ENCODE measurements around the gene KARS1.

The KARS1 gene

DNA sequence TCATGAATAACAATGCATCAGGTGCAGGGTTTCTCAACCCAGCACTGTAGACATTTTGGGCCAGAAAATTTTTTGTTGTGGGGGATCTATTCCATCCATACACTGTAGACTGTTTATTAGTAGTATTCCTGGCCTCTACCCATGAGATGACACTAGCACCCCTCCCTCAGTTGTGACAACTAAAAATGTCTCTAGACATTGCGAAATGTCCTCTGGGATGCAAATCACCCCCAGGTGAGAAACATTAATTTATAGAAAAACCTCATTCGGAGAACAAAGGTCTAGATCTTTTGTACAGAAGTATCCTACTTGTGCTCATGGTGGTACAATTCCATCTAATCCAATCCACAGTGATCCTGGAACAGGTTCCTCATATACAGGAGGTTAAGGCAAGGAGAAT is 28.7 kb downstream of the KARS1 start:
- H3K4me1 ChIP-seq, result peaks cover 0 to 21% (median 18%) of the 10 kb centered on the region in 4 donors
- DNase-seq, result no peak
- H3K27me3 ChIP-seq, result no peaks in the 10 kb centered on the region
- intact Hi-C loops (cut with DNase I; ENCODE audit: low total_unique reads), result no loop called here
- peaks cover 35 to 64% (median 48%) of the 10 kb centered on the region in 3 donors for H3K36me3 ChIP-seq
- H3K4me3 ChIP-seq, result no peak overlapping the region
- TF ChIP-seq, protein P1, sequence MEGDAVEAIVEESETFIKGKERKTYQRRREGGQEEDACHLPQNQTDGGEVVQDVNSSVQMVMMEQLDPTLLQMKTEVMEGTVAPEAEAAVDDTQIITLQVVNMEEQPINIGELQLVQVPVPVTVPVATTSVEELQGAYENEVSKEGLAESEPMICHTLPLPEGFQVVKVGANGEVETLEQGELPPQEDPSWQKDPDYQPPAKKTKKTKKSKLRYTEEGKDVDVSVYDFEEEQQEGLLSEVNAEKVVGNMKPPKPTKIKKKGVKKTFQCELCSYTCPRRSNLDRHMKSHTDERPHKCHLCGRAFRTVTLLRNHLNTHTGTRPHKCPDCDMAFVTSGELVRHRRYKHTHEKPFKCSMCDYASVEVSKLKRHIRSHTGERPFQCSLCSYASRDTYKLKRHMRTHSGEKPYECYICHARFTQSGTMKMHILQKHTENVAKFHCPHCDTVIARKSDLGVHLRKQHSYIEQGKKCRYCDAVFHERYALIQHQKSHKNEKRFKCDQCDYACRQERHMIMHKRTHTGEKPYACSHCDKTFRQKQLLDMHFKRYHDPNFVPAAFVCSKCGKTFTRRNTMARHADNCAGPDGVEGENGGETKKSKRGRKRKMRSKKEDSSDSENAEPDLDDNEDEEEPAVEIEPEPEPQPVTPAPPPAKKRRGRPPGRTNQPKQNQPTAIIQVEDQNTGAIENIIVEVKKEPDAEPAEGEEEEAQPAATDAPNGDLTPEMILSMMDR (IDR thresholded peaks at IDR 0.05), result no peak
- no peak overlapping the region for H3K27ac ChIP-seq
- no peaks in the 10 kb centered on the region for H3K9me3 ChIP-seq

DNA sequence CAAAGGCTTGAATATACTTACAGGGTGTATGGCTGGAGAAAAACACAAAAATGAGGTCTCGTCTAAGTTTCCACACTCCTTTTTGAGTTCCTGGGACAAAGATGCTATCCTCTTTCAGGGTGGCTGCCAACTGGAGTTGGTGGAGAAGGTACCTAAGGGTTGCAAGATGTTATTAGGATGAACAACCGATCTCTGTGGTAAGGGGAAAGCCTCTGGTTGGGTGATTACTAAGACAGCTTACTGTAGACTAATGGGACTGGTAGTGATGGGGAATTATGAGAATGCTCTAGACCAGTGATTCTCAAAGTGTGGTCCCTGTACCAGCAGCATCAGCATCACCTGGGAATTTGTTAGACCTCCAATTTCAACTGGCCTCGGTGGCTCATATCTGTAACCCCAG is 30.3 kb downstream of the KARS1 start:
- intact Hi-C loops (cut with DNase I; ENCODE audit: low total_unique reads), result no loop called here
- Histone ChIP-seq H3K27me3 (no peaks in the 10 kb centered on the region), H3K36me3 (peaks cover 51 to 80% (median 58%) of the 10 kb centered on the region in 3 donors), H3K9me3 (no peaks in the 10 kb centered on the region), H3K27ac (no peak overlapping the region), H3K4me1 (peaks cover 0 to 14% (median 13%) of the 10 kb centered on the region in 4 donors), H3K4me3 (no peak overlapping the region)
- no peak for DNase-seq
- TF ChIP-seq, protein P1 (IDR thresholded peaks at IDR 0.05), result no peak

DNA sequence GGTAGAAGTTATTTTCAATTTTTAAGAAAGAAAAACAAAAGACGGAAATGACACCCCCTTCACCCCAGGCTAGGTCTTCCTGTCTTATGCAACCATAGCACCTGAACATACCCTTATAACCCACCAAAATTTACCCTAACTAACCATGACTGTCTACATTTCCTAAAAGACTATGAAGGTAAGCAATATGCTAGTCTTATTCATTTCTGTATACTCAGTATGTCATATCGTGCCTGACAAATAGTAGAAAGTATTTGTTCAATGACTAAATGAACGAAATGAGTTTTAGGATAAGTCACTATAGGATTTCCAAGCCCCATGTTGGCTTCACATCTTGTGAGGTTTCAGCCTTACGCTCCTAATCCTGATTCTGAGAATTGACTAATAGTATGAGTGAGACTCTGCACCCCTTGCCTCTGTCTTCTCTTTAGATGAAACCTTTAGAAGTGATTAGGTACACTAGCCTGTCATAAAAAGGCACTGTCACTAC is 30.9 kb downstream of the KARS1 start:
- peaks cover 57 to 86% (median 64%) of the 10 kb centered on the region in 3 donors for H3K36me3 ChIP-seq
- no peak overlapping the region for H3K4me3 ChIP-seq
- no peak for DNase-seq
- H3K4me1 ChIP-seq, result peaks cover 0 to 8% (median 7%) of the 10 kb centered on the region in 4 donors
- H3K27ac ChIP-seq, result no peak overlapping the region
- intact Hi-C loops (cut with DNase I; ENCODE audit: low total_unique reads), result no loop called here
- H3K27me3 ChIP-seq, result no peaks in the 10 kb centered on the region
- H3K9me3 ChIP-seq, result no peaks in the 10 kb centered on the region
- TF ChIP-seq, protein P1 (IDR thresholded peaks at IDR 0.05), result no peak

DNA sequence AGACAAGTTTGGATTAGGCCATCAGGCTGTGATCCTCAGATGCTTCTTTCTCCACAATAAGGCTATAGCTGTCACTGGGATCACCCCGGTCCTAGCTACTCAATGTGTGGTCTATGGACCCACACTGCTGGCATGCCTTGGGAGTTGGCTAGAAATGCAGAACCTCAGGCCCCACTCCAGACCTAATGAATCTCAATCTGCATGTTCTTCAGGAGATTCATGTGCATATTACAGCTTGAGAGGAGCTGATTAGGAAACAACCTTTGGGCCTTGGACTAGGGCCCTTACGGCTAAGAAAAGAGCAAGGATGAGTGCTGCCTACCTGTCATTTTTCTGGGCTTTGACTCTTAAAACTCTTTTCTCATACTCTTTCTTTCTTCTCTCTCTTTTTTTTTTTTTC is 31.8 kb downstream of the KARS1 start:
- H3K4me3 ChIP-seq, result no peak overlapping the region
- intact Hi-C loops (cut with DNase I; ENCODE audit: low total_unique reads), result no loop called here
- H3K9me3 ChIP-seq, result no peaks in the 10 kb centered on the region
- TF ChIP-seq, protein P1 (IDR thresholded peaks at IDR 0.05), result no peak
- no peak overlapping the region for H3K27ac ChIP-seq
- no peak for DNase-seq
- H3K36me3 ChIP-seq, result peaks cover 66 to 95% (median 73%) of the 10 kb centered on the region in 3 donors
- no peaks in the 10 kb centered on the region for H3K4me1 ChIP-seq
- H3K27me3 ChIP-seq, result no peaks in the 10 kb centered on the region

DNA sequence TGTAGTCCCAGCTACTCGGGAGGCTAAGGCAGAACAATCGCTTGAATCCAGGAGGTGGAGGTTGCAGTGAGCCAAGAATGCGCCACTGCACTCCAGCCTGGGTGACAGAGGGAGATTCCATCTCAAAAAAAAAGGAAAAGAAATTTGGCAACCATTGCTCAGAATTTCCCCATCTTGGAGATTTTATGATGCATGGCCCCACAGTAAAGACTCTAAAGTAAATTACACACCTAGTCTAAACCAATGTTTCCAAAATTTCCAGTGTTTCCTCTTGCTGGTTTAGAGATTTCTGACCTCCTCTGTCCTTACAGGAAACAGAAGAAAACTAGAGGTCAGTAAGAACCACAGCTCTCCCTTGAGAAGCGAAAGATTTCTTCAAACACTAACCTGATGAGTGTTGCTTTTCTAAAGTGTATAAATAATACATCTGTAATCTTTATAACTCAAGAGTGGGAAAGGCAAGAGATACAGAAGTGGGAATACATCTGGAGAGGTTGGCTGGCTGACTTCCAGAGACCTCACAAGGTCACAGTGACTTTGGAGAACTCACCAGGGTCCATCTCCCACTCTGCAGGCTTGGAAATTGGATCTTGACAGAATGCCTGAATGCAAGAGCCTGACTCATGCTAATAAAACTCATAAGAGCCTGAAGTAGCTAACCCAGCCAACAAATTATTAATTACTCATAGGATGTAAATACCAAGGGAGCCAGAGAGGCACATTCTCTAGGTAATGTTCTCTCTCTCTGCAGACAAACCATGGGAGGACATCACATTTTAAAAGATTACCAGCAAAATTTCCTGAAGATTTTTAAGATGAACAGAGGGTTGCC is 33.2 kb downstream of the KARS1 start:
- Histone ChIP-seq H3K27ac (no peak overlapping the region), H3K36me3 (peaks cover 73 to 97% (median 74%) of the 10 kb centered on the region in 3 donors), H3K4me1 (no peaks in the 10 kb centered on the region), H3K4me3 (no peak overlapping the region), H3K27me3 (no peaks in the 10 kb centered on the region), H3K9me3 (no peaks in the 10 kb centered on the region)
- TF ChIP-seq, protein P1 (IDR thresholded peaks at IDR 0.05), result no peak
- intact Hi-C loops (cut with DNase I; ENCODE audit: low total_unique reads), result no loop called here
- DNase-seq, result no peak

All from tibial artery (tissue), 4 donors.